Stimulated activated CD4-positive, alpha-beta T cell treated with anti-CD3 and anti-CD28 coated beads, Interleukin-4, amount 100 ng/mL, for 24 hours (primary cell): ENCODE results near the gene CLCF1.

Source experiments
- DNase-seq: peaks from one replicate; pipeline ENCODE4 v3.0.0-alpha.2; 2020

Gene CLCF1

DNA sequence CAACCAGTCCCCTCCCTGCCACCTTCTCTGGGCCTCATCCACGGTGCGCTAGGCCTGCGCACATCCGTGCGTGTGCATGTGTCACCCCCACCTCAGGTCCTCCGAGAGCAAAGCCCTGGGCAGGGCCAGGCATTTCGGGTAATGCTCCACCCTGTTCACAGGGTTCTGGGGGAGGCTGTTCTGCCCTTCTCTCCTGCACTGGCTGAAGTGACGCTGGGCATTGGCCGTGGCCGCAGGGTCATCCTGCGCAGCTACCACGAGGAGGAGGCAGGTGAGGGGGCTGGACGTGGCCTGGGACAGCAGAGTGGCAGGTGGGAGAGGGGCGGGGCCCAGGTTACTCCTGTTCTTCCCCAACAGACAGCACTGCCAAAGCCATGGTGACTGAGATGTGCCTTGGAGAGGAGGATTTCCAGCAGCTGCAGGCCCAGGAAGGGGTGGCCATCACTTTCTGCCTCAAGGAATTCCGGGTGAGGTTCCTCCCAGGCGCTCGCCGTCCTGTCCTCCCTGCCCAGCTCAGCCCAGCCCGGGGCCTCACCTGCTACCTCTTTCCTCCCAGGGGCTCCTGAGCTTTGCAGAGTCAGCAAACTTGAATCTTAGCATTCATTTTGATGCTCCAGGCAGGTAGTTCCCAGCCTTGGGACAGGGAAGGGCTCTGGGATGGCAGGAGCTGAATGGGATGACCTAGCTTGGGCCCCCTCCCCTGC lies 22.3 kb upstream of the CLCF1 start:
- DNase-seq, result no peak

DNA sequence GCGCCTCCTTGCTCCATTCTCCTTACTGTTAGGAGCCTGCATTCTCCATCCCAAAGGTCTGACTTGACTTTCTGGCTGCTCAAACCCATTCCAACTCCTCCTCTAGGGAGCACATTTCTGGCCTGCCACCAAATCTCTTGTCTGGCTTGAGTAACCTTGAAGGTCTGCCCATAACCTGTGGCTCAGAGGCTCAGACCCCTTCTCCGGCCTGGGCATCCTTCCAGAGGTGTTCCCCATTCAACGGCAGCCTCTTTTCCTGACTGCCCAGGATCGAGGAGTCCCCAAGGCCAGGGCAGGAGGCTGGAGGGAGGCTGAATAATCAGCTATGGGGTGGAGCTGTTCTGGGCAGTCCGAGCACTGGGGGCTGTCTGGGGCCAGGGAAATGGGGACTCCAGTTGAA lies 20.6 kb upstream of the CLCF1 start:
- DNase-seq, result no peak

GRCh38 chr11:67393437-67393836 lies 20.0 kb upstream of the CLCF1 start:
- no peak for DNase-seq

GRCh38 chr11:67392183-67392715 lies 18.9 kb upstream of the CLCF1 start:
- DNase-seq, result no peak

GRCh38 chr11:67391304-67392182 lies 18.1 kb upstream of the CLCF1 start, which contains the start of gene RAD9A:
TSS of gene RAD9A (plus strand) at chr11:67391986. CDS start at chr11:67392045, 59 bp downstream.
- peak; percentile 93 for DNase-seq

DNA sequence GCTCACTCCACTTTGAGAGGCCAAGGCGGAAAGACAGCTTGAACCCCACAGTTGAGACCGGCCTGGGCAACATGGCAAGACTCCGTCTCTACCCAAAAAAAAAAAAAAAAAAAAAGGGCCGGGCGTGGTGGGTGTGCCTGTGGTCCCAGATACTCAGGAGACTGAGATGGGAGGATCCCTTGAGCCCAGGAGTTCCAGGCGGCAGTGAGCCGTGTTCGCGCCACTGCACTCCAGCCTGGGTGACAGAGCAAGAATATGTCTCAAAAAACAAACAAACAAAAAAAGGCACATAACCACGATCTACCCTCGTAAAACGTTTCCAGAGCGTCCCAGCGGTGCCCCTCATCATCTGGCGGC lies 17.5 kb upstream of the CLCF1 start:
- no peak for DNase-seq

DNA sequence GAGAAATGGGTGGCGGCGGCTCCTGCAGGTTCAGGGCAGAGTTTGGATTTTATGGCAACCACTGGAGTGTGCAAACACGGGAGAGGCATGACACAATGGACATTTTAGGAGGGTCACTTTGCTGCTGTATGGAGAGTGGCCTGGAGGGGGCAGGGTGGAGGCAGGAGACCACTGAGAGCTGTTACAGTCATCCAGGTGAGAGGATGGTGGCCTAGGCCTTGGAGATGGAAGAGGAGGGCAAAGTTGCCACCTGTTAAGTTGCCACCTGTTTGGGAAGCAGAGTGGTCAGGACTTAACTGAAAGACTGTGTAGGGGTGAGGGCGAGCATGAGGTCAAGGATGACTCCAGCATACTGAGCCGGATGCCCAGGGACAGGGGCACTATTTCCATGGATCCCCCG lies 16.1 kb upstream of the CLCF1 start:
- DNase-seq, result peak; percentile 58

DNA sequence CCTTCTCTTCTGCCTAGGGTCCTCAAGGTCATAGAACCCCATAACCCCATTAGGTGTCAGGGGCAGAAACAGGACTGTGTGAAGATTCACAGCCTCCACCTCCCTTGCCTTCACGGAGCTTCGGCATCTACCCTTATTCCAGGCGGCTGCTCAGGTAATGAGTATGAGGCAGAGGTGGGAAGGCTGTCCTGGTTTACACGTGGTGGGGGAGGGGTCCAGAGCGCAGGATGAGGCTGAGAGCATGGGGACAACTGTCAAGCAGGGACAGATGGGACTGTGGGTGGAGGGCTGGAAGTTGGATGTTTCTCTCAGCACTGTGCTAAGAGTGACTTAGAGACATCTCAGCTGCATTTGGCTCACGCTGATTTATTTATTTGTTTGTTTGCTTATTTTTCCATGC lies 14.1 kb upstream of the CLCF1 start:
- no peak for DNase-seq

- DNase-seq, result no peak
Measured at GRCh38 chr11:67387069-67387468, 13.7 kb upstream of the CLCF1 start.

DNA sequence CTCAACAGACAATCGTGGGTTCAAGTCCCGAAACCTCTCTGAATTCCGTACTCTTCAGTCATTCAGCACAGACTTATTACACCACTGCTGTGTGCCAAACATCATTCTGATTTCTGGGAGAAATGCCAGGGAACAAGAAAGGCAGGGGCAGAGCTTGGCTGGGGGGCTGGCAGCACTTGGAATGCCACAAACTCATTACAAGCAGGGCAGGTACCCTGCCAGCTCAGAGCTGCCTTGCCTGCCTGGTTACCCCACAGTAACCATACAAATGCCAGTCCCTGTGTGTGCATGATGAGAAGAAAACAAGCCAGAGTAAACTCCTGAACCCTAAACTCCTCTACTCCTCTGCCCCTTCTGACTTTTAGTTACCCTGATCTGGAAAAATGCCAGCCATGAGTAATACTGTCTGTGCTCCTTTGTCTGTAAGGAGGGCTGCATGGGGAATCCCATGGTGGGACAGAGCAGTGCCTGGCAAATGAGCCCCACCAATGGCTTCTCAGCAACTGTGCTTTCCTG lies 11.5 kb upstream of the CLCF1 start:
- no peak for DNase-seq

DNA sequence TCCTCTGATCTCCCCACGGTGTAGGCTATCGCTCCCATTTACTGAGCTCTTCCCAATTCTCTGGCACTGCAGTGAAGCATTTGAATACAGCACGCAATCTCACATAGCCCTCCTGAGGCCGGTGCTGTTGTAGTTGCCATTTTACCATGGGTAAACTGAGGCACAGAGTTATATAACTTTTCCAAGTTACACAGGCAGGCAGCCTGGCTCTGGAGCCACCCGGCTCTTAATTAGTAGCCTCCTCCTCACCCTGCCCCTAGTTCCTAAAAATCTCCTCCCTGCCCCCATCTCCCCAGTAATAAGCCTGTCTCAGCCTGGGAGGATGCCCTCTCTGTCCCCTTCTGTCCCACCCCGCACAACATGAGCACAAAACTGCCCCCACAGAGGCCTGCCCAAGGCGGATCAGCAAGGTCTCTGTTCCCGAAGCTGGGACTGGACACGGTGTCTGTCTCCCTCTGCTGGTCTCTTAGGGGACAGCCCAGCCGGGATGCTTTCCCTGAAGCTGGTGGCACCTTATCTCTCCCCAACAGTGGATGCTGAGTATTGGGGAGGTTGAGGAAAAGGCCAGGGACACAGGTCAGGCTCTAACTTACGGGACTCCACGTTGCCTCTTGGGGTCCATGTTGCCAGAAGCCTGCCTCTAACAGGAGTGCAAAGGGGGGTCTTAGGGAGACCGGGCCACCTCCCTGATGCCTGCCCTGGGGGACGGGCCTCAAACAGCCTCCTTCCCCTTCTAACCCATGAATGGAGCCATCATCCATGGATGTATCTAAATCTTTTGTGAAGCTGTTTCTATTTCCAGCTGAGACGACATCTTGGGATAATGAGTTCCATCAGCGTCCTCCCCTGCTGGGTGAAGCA lies 9.1 kb upstream of the CLCF1 start:
- peak; percentile 87 for DNase-seq

DNA sequence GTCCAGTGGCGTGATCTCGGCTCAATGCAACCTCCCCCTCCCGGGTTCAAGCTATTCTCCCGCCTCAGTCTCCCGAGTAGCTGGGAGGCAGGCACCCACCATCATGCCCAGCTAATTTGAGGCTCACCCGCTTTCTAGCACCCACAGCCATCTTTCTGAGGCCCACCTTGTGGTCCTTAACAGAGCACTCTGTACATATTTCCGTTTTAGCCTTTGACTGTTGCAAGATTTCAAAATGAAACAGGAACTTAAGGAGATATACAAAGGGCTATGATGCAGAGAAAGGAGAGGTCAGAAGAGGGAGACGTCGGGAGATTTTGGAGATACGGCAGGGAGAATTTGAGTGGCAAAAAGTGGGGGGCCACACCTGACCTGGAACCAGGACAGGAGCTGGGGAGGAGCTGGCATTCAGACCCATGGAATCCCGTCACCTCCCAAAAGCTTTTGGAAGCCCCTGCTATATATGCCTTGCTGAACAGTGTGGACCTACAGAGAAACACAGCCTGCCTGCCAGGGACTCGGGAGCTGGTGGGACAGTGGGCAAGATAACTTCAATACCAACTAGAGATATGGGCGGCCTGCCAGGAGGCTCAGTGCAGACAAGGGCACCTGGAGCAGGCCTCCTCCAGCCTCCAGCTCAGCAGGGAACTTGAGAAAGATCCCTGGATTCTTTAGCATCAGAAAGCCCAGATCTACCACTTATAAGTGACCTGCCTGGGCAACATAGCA lies 8.0 kb upstream of the CLCF1 start:
- no peak for DNase-seq

DNA sequence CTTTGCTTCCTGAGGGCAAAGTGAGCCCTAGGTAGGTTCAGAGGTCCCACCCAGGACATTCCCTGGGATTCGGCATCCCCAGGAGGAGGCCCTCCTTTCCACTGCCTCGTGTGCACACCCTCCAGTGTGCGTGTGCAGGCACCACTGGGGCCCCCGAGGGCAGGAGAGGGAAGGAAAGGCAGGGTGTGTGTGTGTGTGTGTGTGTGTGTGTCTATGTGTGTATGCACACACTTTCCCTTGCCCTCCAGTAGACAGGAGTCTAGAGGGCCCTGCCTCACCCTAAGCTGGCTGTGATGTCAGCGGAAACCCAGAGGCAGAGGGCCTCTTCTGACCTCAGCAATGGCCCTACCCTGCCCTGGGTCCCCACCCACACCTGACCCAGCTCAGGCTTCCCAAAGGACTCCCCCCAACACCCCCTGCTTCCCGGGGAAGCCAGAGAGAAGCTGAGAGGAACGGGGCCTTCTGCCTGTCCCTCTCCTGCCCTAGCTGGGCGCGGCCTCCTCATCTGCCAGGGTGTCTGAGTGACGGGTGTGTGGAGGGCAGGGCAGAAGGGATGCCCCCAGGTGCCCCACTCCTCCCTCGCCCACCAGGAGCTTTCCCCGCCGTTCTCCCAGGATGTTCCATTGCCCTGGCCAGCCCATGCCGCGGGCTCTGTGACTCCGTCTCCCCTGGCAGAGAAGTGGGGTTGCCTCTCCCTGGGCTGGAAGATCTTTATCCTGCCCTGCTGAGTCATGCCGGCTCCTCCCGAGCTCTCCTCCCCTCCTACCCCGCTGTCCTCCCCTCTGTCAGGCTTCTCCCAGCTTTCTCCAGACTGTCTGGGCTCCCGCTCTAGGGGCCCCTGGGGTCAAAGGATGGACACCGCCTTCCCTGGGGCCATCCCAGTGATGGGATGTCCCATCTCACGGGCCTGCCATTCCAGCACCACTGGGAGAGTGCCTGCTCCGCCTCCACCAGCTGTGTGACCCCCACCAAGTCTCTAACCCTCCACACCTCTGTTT lies 6.0 kb upstream of the CLCF1 start:
- DNase-seq, result no peak

GRCh38 chr11:67378544-67378943 lies 5.1 kb upstream of the CLCF1 start:
- no peak for DNase-seq

DNA sequence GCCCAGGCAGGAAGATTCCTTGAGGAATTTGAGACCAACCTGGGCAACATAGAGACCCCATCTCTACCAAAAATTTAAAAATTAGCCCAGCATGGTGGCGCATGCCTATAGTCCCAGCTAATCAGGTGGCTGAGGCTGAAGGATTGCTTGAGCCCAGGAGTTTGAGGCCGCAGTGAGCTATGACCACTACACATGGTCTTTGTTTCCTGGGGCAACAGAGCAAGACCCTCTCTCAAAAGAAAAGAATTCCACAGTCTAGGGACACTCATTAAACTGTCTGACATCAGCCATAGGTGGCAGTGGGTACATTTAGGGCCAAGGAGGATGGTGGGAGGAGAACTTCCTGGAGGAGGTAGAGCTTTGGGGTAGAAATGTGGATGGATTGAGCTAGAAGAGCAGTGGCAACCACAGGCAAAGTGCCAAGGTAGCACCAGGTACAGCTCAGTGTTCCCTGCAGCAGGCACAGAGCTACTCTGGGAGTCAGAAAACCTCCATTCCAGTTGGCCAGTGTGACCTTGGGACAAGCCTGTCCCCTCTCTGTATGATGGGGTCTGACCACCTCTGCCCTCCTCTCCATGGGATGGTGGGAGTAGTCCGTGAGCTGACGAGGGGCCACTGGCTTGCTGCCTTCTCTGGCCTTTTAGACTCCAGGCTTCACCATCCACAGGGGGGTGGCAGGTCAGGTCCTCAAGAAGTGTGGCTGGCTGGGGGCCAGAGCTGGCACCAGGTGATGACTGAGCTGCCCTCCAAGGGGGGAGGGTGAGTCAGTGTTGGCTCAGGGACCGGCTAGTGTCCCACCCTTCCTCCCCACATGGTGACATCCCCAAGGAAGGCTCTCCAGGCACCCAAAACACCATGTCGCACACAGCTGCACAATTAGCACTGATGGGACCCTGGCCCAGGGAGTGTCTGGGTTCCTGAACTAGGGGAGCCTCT lies 3.7 kb upstream of the CLCF1 start:
- no peak for DNase-seq

- DNase-seq, result no peak
Measured at GRCh38 chr11:67376063-67376820, 2.8 kb upstream of the CLCF1 start.

DNA sequence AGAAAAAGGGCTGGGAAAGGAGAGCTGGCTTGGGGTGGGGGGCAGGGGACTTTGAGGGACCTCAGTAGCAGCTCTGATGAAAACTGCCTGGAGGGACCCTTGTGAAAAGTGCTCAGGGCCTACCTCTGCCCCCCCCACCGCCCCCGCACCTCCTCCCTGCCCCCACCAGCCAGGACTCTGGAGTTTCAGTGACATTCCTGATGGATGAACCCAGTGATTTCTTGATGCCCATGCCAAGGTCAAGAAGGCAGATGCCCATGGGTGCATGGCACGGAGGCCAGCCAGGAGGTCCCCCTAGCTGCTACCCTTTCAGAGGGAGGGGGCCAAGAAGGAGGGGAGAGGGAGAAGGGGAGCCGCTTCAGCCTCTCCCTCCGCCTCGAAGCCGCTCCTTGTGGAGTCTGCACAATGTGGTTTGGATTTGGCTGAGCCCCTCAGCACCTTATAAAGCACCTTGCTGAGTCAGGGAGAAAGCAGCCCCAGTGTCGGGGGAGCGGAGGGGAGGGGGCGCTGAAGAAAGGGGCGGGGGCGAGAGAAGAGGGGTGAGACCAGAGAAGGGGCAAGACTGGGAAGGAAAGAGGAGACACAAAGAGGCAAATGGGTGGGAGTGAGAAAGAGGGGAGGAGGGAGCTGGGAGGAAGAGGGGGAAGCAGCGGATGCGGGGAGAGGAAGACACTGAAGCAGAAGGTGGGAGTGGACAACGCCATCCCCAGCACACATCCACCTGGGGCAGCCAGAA lies 2.1 kb upstream of the CLCF1 start:
- no peak for DNase-seq
